Retina (tissue), 1 donor: ENCODE results near the gene GNA14.

Source experiments
- DNase-seq: peaks from one replicate; pipeline ENCODE4 v3.0.0-alpha.2; 2016

Gene GNA14

DNA sequence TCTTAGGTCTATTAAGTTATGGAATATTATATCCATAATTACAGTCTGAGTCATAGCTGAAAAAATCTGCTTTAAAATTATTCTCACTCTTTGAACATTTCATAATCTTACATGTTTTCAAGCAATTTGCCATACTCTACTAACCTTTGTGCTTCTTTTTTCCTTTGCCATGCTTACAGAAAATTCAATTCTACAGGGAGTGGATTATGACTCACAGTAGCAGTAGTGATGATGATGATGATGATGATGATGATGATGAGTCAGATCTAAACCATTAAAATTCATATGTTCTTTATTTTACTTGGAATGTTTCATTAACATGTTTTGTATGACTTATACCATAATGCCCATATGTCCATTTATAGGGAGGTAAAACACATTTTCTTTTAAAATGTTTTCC, 263.7 kb downstream of the GNA14 start:
- DNase-seq = no peak

DNA sequence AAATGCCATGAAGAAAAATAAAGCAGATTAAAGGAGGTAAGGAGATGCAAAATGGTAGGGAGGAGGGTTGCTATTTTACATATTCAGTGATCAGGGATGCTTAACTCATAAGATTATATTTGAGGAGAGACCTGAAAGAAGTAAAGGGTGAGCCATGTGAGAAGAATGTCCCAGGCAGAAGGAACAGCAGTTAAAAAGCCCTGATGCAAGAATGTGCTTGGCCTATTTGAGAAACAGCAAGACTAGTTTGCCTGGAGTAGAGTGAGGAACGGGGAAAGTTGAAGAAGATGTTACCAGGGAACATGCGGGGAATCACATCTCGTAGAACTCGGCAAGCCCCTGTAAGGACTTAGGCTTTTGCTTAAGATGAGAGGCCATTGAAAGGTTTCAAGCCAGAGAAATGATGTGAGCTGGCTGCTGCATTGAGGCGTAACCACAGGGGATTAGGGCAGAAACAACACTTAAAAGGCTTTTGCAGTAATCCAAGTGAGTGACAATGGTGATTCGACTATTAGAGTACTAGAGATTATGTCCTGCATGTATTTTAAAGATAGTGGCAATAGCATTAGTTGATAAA, 272.1 kb downstream of the GNA14 start:
- peak; percentile 35 for DNase-seq

DNA sequence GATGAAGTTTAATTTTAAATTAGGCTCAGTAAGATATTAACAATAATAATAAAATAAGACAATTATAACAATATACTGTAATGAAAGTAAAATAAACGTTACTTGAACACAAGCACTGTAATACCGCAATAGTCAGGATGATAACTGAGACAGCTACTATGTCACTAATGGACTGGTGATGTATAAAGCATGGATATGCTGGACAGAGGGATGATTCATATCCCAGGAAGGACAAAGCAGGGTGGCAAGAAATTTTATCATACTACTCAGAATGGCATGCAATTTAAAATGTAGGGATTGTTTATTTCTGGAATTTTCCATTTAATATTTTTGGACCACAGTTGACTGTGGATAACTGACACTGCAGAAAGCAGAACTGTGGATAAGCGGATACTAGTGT, 273.9 kb downstream of the GNA14 start:
- DNase-seq = no peak
